AG09319 (cell line): Measurements from ENCODE around the gene SUFU.

Experiments used
- DNase-seq: peaks from one replicate; pipeline ENCODE4 v3.0.0-alpha.2; 2010; ENCODE audit warnings: low read depth; ENCODE audit errors: extremely low read depth
- TF ChIP-seq, protein P1 (sequence below): IDR thresholded peaks from 2 replicates; pipeline ENCODE4 v1.5.1; 2011; ENCODE audit warnings: low read depth, mild to moderate bottlenecking, inconsistent platforms, low read length, moderate library complexity

The SUFU gene

DNA sequence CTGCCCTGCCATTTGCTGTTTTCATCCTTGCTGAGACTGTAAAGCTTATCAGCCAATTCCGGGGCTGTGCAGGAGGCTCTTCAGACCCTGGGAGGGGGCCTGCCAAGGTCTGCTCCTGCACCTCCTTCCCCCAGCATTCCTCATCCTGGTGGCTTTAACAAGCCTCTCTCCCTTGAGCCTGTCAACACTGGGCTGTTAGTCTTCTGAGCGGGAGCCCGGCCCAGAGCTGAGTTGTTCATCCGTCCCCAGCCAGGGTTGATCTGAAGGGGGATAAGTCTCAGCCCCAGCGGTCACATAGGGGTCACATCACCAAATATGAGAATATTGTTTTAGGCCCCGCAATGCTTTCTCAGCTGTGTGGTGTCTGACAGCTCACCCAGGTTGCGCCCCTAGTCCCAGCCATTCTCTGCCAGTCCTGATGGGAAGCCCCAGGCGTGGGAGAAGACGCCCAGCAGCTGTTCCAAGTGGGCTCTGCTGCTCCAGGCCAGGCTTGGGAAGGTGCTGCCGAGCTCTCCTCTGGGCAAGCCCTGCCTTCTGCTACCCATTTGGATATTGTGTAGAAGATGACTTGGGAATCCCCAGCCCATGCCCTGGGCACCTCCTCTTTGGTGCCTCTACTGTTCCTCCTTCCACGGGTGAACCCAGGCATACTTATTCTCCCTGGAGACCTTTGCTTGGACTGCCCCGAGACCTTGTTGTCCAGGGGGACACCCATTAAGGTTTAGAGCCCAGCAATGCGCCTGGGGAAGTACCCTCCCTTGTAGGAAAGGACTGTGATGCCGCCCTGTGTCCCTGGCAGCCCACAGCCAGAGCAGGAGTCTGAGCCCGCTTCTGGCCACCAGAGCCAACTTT is 117.0 kb downstream of the SUFU start:
- no peak for DNase-seq
- TF ChIP-seq, protein P1, sequence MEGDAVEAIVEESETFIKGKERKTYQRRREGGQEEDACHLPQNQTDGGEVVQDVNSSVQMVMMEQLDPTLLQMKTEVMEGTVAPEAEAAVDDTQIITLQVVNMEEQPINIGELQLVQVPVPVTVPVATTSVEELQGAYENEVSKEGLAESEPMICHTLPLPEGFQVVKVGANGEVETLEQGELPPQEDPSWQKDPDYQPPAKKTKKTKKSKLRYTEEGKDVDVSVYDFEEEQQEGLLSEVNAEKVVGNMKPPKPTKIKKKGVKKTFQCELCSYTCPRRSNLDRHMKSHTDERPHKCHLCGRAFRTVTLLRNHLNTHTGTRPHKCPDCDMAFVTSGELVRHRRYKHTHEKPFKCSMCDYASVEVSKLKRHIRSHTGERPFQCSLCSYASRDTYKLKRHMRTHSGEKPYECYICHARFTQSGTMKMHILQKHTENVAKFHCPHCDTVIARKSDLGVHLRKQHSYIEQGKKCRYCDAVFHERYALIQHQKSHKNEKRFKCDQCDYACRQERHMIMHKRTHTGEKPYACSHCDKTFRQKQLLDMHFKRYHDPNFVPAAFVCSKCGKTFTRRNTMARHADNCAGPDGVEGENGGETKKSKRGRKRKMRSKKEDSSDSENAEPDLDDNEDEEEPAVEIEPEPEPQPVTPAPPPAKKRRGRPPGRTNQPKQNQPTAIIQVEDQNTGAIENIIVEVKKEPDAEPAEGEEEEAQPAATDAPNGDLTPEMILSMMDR, result no peak

DNA sequence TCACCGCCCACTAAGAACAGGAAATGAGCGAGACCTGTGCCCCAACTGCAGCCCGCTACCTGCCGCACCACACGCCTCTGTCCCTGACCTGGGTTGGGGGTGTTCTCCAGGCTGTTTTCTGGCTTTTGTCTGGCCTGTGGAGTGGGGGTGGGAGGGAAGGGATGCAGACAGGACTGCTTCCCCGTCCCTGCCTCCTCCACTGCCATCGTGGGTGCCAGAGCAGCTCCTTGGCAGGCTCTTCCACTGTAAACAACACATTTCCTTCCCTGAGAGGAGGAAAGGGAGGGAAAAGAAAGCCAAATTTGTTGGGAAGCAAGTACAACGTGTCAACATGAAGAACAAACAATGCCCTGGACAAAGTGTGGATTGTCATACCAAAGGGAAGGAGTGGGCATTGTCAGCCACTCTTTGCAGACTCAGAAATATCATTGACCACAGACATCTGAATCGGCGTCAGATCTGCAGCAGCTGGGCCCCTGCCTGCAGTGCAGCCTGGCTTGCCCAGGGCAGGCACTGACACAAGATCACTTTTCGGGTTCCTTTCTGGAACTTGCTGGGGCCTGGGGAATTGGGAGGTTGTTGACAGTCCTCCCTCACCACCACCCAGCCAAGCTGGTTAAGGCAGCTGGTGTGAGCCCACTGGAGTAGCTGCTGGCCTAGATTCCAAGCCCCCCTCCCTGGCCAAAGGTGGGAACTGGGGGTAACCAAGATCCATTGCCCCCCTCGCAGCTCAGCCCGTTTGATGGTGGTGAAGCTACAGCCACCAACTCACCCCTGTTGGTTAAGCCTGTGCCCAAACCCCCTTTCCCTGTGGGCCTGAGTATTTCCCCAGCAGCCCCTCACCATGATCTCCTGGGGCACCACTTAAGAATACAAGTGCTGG is 117.9 kb downstream of the SUFU start:
- no peak for DNase-seq
- TF ChIP-seq, protein P1, result no peak

DNA sequence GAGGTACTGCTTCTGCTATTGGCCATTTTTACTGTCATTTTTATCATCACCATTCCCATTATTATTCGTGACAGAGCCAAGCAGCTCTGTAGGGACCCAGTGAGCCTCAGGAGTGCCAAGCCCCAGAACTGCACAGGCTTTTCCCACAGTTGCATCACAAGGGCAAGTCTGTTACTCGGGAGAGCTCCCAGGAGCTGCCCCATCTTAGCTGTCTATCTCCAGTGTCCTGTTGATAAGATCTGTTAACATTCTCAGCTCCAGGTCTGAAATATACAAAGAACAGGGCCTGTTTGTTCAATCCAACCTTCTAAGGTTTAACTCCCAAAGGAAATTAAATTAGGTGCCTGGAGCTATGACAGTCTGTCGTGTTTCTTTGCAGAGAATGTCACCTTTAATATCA is 120.3 kb downstream of the SUFU start:
- TF ChIP-seq, protein P1, result no peak
- DNase-seq, result no peak

DNA sequence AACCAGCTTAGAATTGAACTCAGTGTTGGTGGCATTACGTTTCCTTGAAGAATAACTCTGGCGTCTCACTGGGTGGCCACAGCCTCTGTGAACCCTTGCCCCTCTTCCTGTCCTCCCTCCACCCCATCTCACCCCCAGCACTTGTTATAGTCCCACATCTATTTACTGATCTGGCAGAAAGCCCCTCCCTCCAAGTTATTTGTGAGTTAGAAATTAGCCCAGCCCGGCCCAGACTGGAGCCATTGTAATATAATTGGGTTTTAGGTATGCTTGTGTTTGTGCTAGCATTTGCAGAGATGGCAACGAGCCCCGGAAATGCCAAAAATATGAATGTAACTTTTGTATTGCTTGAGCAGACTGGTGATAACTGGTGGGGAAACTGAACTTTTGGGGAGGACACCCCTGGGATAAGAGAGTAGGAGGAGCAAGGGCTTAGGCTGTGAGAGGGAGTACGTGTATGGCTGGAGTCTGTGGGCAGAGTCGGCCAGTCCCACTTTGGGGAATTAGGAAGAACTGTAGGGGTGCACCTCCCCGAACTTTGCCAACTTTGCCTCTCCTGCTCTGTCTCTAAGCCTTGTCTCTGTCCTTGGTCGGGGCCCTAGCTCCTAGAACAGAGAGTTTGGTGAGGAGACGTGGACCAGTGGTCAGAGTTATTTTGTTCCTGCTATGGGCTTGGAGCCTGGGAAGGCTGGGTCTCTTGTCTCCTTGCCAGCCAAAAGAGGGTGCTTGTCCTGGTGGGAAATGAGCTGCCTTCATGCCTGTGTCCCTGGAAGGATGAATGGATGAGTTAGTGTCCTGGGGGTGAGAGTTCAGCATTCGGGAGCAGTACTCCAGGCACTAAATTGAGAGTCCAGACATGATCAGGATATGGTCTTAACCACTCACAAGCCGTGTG is 121.2 kb downstream of the SUFU start:
- DNase-seq, result no peak
- TF ChIP-seq, protein P1, result no peak

DNA sequence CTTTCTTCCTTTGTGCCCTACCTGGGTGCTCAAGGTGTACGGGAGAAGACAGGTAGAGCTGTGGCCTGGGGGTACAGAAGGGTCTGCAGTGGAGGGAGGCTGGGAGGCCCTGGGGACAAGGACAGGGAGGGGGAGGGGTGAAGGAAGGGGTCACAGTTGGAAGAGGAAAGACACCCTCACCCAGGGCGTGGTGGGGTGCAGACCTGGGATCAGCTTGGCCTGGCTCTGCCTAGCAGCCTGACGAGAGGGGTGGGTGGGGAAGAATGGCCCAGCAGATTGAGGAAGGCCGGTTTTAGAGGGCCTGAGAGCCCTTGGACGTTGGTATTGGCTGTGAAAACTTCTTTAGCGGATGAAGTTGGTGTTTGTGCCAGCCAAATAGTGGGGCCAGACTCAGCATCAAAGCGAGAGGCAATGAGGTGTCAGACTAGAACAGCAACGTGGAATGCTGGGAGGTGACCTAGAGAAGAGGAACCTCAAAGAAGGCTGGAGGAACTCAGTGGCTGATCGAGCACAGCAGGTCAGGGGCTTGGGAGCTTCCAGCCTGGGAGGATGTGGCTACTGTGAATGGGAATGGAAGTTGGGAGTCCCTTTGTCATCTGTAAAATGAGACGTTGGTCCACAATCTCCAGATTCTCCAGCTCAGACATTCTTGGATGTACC is 122.4 kb downstream of the SUFU start:
- TF ChIP-seq, protein P1, result no peak
- DNase-seq, result no peak

DNA sequence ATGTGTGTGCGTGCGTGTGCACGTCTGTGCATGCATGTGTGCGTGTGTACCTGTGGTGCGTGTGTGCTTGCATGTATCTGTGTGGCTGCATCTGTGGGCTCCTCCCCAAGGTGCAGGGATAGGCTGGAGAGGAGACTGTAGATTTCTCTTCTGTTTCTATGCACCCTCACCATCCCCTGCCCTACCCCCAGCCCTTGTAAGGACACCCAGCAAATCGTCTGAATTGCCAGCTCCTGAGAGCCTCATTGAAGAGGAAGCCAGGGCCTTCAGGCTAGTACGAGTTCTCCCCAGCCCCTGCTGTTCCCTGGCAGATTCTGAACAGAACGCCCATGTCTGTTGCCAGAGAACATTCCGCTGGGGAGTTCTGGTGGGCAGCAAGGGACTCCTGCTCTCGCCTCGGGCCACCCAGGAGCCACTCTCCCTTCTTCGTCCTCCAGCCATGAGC is 123.5 kb downstream of the SUFU start:
- DNase-seq, result no peak

More for the DNA sequence above, 123.5 kb downstream of the SUFU start:
- TF ChIP-seq, protein P1, result no peak
